Body of pancreas (tissue), 4 donors: ENCODE measurements around the gene RGS13. TPM values are rescaled to one million over a fixed set of nuclear protein-coding genes. Genes with fewer than 3 reads are reported as not detected.

ENCODE experiments used
- ATAC-seq: fragments of 150-250 bp; one replicate; pipeline ENCODE4 v1.9.1; 2016
- DNase-seq, 4 donors: peaks; one replicate each; pipeline ENCODE4 v3.0.0-alpha.2; 2019
- H3K27ac ChIP-seq, 4 donors: fragments of 200-600 bp; sonication (generic); 1 replicate in 3 of 4; 2 replicates in 1 of 4; pipeline versions ENCODE4 v1.5.1 to v1.6.1; 2016 to 2019; ENCODE audit warnings: mild to moderate bottlenecking in 1 of 4, mixed read lengths in 1 of 4, moderate library complexity in 1 of 4
- H3K27me3 ChIP-seq, 2 donors: fragments of 200-600 bp; sonication (generic); one replicate each; pipeline ENCODE4 v1.6.0; 2016; ENCODE audit warnings: mild to moderate bottlenecking in 1 of 2
- H3K36me3 ChIP-seq, 2 donors: fragments of 200-600 bp; sonication (generic); replicated peaks in 1 of 2; 2 replicates each; pipeline ENCODE4 v1.5.1; 2016; ENCODE audit warnings: low read depth in 2 of 2; ENCODE audit not compliant: insufficient read depth in 1 of 2
- H3K4me1 ChIP-seq: fragments of 200-600 bp; sonication (generic); one replicate; pipeline ENCODE4 v1.6.0; 2016
- H3K4me3 ChIP-seq, 2 donors: fragments of 200-600 bp; sonication (generic); 1 replicate in 1 of 2; 2 replicates in 1 of 2; pipeline ENCODE4 v1.5.1; 2016 to 2019
- H3K9me3 ChIP-seq, 3 donors: fragments of 200-600 bp; sonication (generic); 1 replicate in 2 of 3; 2 replicates in 1 of 3; pipeline ENCODE4 v1.5.1; 2016
- CTCF ChIP-seq, 7 experiments: fragments of 450-650 bp in 4 of 7; fragments of 200-600 bp in 3 of 7; sonication (generic) in 3 of 7; IDR thresholded peaks; one replicate each; pipeline ENCODE4 v1.5.1; 2016 to 2019; ENCODE audit warnings: antibody characterized with exemption in 7 of 7
- POLR2A ChIP-seq, 3 donors: fragments of 450-650 bp; IDR thresholded peaks; one replicate each; pipeline ENCODE4 v1.6.1; 2016; ENCODE audit warnings: antibody characterized with exemption in 3 of 3, mild to moderate bottlenecking in 2 of 3
- WGBS, 2 donors: methylation state at CpG; one replicate each; pipeline ENCODE4 v1.1.5; 2017; 5-methylcytosine and 5-hydroxymethylcytosine counted together
- intact Hi-C: fragments of 100-400 bp; cut with DNase I; formaldehyde crosslinking; loops from one replicate; pipeline ENCODE4 v1.15.1; 2023
- total RNA-seq, 2 donors: library from RNA; depleted of rRNA; stranded (reverse); fragments of >200 nt; gene quantifications; one replicate each; pipeline ENCODE4 v1.1.0, GENCODE V29; 2016

Gene RGS13
- total RNA-seq, 2 donors from 2014 or later, result 4.9 TPM; not detected in 1

GRCh38 chr1:192601143-192601542 is 34.8 kb upstream of the RGS13 start:
- Histone ChIP-seq H3K36me3 (no peaks in the 10 kb centered on the region), H3K27ac (no peak overlapping the region), H3K4me1 (no peaks in the 10 kb centered on the region), H3K4me3 (no peak overlapping the region), H3K9me3 (no peaks in the 10 kb centered on the region), H3K27me3 (no peaks in the 10 kb centered on the region)
- ATAC-seq (no peak), DNase-seq (no peak)
- no peak for TF ChIP-seq POLR2A (IDR thresholded peaks at IDR 0.05)
- no peak for TF ChIP-seq CTCF (IDR thresholded peaks at IDR 0.05)
- WGBS, 2 donors, result 59 to 65% methylated on average over 1 of the region's 1 CpG
- intact Hi-C loops, result loop anchor here (10.0 kb wide), 1 partner anchor 126 kb away; no protein-coding TSS in a partner anchor

DNA sequence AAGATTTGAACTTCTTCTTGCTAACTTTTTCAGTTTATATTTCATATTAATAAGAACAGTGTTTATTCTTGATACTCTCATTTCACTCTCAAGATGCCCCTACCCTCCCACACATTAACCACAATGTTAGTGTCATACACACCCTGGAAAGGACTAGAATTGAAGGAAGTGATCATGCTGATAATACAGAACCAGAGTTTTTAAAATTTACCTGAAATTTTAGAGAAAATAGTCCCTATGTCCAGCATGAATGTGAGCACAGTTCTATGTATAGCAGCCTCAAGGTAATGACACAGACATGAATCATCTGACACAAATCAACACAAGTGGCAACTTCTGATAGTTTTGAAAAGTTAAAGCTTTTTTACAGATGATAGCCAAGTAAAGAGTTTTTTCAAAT is 34.4 kb upstream of the RGS13 start:
- no peak for ATAC-seq
- H3K4me3 ChIP-seq, result no peak overlapping the region

DNA sequence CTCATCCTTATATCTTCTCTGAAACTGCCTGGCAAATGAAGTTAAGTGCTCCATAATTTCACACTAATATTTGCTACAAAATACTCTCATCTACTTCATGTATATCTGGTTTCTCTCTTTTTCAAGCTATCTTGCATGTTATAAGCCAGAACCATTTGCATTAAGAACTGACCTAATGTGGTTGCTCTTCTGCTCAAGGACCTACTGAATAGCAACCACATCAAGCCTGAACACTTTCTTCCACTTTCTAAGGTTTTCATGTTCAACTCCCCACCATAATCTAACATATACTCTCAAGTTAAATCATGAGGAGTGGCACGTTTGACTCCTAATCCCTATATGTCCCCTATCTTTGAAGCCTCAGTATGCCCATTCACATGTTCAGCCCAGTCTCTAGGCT is 33.2 kb upstream of the RGS13 start:
- Histone ChIP-seq H3K9me3 (no peaks in the 10 kb centered on the region), H3K4me1 (no peaks in the 10 kb centered on the region), H3K4me3 (no peak overlapping the region), H3K27me3 (no peaks in the 10 kb centered on the region), H3K36me3 (no peaks in the 10 kb centered on the region), H3K27ac (no peak overlapping the region)
- WGBS, 2 donors, result 64 to 69% methylated on average over 1 of the region's 1 CpG
- DNase-seq (no peak), ATAC-seq (no peak)
- intact Hi-C loops, result loop anchor here (10.0 kb wide), 1 partner anchor 128 kb away; no protein-coding TSS in a partner anchor
- TF ChIP-seq CTCF (IDR thresholded peaks at IDR 0.05) (no peak), POLR2A (IDR thresholded peaks at IDR 0.05) (no peak)

More for the DNA sequence above, 34.4 kb upstream of the RGS13 start:
- Histone ChIP-seq H3K9me3 (no peaks in the 10 kb centered on the region), H3K27me3 (no peaks in the 10 kb centered on the region), H3K36me3 (no peaks in the 10 kb centered on the region), H3K27ac (no peak overlapping the region), H3K4me1 (no peaks in the 10 kb centered on the region)
- DNase-seq, result no peak
- intact Hi-C loops, result loop anchor here (10.0 kb wide), 1 partner anchor 127 kb away; no protein-coding TSS in a partner anchor
- TF ChIP-seq CTCF (IDR thresholded peaks at IDR 0.05) (no peak), POLR2A (IDR thresholded peaks at IDR 0.05) (no peak)

GRCh38 chr1:192603218-192603787 is 32.6 kb upstream of the RGS13 start:
- 56 to 59% methylated on average over 3 of the region's 3 CpGs for WGBS, 2 donors
- no peak overlapping the region for H3K4me3 ChIP-seq
- H3K9me3 ChIP-seq, result no peaks in the 10 kb centered on the region
- TF ChIP-seq CTCF (IDR thresholded peaks at IDR 0.05) (no peak), POLR2A (IDR thresholded peaks at IDR 0.05) (no peak)
- H3K27me3 ChIP-seq, result no peaks in the 10 kb centered on the region
- intact Hi-C loops, result loop anchor here (10.0 kb wide), 1 partner anchor 129 kb away; no protein-coding TSS in a partner anchor
- no peaks in the 10 kb centered on the region for H3K4me1 ChIP-seq
- DNase-seq (no peak), ATAC-seq (no peak)
- H3K36me3 ChIP-seq, result no peaks in the 10 kb centered on the region
- H3K27ac ChIP-seq, result no peak overlapping the region
